ENCODE results near the gene UTF1.

DNA sequence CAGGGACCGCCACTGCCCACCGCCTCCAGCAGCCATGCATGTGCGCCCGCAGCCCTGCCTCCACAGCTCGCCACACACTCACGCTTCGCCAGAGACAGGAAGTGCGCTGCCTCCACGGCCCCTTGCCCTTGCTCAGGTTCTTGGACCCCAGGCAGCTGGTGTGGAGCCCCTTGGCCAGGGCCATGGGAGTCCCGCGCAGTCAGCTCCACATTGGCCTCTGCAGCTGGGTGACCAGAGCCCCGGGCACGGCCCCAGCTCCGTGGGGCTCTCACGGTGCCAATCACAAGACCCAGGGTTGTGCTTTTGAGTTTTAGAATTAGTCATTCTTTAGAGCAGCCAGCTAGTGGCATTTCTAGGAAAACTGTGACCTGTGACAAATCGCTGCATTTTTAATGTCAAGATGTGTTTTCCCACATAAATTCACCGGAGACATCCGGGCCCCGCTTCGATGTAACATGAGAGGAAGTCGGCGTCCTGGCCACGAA lies 4.3 kb upstream of the UTF1 start:
- no peak for TF ChIP-seq CTCF (IDR thresholded peaks at IDR 0.05)
- TF ChIP-seq EZH2 (IDR thresholded peaks at IDR 0.05; ENCODE audit: borderline replicate concordance, insufficient read depth, low read depth, low read length, poor library complexity, severe bottlenecking) = no peak
